TTC549 (cell line): ENCODE results near the gene IL34.

ENCODE experiments used
- FAIRE-seq: peaks from 2 replicates; lab custom pipeline; 2012; peaks lifted over from hg19 to GRCh38; lab: Jason Lieb, UNC

The IL34 gene

DNA sequence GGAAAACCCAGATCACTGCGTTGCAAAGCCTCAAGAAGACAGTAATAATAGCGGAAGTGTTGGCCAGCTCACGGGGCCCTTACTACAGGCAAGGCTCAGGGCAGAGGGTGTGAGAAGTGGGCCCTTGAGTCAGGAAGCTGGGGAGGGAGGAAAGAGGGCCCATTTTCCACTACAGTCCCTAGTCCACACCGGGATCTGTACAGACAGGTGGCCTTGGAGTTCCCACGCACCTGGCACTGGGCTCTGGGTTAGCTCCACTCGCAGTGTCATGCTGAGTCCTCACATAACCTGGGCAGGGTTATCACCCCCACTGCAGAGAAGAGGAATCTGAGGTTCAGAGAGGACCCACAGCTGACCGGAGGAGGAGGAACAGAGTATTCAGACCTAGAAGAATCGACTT is 56.3 kb downstream of the IL34 start:
- no peak for FAIRE-seq

- no peak for FAIRE-seq
Measured at GRCh38 chr16:70703041-70703834, 56.9 kb downstream of the IL34 start.

GRCh38 chr16:70703835-70704381 is 57.5 kb downstream of the IL34 start:
- FAIRE-seq, result no peak

DNA sequence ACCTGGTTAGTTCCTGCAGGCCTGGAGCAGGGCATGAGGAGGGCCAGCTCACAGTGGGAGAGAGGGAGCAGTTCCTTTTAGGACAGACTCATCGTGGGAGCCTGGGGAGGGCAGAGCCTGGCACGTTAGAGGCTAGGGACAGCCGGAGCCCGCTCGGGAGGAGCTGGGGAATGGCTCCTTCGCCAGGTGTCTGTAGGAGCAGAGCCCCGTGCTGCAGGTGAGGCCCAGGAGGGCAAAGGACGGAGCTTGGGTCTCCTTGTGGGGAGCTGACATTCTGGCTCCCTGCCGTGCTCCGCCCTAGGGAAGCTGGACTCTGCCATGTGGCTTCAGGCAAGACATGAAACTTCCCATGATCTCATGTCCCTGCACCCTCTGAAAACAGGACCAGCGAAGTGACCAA is 58.2 kb downstream of the IL34 start:
- no peak for FAIRE-seq

- FAIRE-seq, result no peak
Measured at GRCh38 chr16:70705056-70705455, 58.7 kb downstream of the IL34 start.

- no peak for FAIRE-seq
Measured at GRCh38 chr16:70706948-70707465, 60.6 kb downstream of the IL34 start.

GRCh38 chr16:70708366-70709246 is 62.2 kb downstream of the IL34 start:
- no peak for FAIRE-seq

DNA sequence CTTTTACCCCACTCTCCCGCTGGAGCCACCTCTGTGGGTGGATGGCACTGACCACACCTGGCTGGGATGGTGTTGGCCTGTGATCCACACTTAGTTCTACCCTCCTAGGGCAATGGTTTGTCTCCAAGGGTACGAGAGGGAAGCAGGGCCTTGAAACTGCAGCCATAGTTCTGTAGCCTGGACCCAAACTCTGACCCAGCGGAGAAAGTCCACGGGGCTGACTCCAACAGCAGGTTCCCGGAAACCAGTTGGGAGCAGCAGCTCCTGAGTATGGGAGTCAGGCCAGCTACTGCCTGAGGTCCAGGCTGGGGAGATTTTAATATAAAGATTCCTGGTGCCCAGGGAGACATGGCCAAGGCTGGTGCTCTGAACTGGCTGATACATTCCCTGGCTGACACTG is 63.1 kb downstream of the IL34 start:
- no peak for FAIRE-seq

GRCh38 chr16:70709942-70710341 is 63.6 kb downstream of the IL34 start:
- no peak for FAIRE-seq
